ENCODE measurements around the gene HIP1R. TPM values are rescaled to one million over a fixed set of nuclear protein-coding genes. Genes with fewer than 3 reads are reported as not detected.
A peak's percentile ranks its signal among the peaks of the same experiment; 100 is the strongest.

HIP1R gene
- total and polyA plus RNA-seq, 2 experiments from 2014 or later: 8.0 to 22.1 TPM

GRCh38 chr12:122870867-122871664 is 35.8 kb downstream of the HIP1R start:
- Histone ChIP-seq H3F3A (replicated peaks; ENCODE audit: low read depth) (no peaks in the 10 kb centered on the region; the same call in 1 of the 2 replicates), H2AFZ (no peak overlapping the region), H4K20me1 (replicated peaks; ENCODE audit: insufficient read depth) (peaks cover 69% of the 10 kb centered on the region), H3K27ac (ENCODE audit: low read depth) (no peak overlapping the region), H3K79me2 (replicated peaks; ENCODE audit: insufficient read depth) (peaks cover 9% of the 10 kb centered on the region), H3K9me2 (ENCODE audit: insufficient read depth) (no peaks in the 10 kb centered on the region), H3K27me3 (ENCODE audit: insufficient read depth) (peaks cover 81% of the 10 kb centered on the region), H3K36me3 (ENCODE audit: insufficient read depth) (no peaks in the 10 kb centered on the region), H3K4me3 (0 out of 2 replicates have a peak overlapping the region, but pooled peaks have one; percentile 2), H3K4me1 (ENCODE audit: insufficient read depth) (peaks cover 36% of the 10 kb centered on the region), H3K4me2 (no peak overlapping the region)
- H3K27me3 Mint-ChIP-seq (ENCODE audit: insufficient read depth, low read depth, poor library complexity): peaks cover 98% of the 10 kb centered on the region
- TF ChIP-seq JUNB (IDR thresholded peaks at IDR 0.05; ENCODE audit: unreplicated experiment): no peak
- no peak for TF ChIP-seq REST (IDR thresholded peaks at IDR 0.05; ENCODE audit: unreplicated experiment)
- no peak for TF ChIP-seq STAT1 (IDR thresholded peaks at IDR 0.05; ENCODE audit: unreplicated experiment)
- no peak for TF ChIP-seq ZNF114 (CRISPR knock-in tag; IDR thresholded peaks at IDR 0.05)
- no peak for TF ChIP-seq CTCF (conservative IDR thresholded peaks at IDR 0.05; ENCODE audit: low read depth in 2 of 2)
- TF ChIP-seq, protein P1, sequence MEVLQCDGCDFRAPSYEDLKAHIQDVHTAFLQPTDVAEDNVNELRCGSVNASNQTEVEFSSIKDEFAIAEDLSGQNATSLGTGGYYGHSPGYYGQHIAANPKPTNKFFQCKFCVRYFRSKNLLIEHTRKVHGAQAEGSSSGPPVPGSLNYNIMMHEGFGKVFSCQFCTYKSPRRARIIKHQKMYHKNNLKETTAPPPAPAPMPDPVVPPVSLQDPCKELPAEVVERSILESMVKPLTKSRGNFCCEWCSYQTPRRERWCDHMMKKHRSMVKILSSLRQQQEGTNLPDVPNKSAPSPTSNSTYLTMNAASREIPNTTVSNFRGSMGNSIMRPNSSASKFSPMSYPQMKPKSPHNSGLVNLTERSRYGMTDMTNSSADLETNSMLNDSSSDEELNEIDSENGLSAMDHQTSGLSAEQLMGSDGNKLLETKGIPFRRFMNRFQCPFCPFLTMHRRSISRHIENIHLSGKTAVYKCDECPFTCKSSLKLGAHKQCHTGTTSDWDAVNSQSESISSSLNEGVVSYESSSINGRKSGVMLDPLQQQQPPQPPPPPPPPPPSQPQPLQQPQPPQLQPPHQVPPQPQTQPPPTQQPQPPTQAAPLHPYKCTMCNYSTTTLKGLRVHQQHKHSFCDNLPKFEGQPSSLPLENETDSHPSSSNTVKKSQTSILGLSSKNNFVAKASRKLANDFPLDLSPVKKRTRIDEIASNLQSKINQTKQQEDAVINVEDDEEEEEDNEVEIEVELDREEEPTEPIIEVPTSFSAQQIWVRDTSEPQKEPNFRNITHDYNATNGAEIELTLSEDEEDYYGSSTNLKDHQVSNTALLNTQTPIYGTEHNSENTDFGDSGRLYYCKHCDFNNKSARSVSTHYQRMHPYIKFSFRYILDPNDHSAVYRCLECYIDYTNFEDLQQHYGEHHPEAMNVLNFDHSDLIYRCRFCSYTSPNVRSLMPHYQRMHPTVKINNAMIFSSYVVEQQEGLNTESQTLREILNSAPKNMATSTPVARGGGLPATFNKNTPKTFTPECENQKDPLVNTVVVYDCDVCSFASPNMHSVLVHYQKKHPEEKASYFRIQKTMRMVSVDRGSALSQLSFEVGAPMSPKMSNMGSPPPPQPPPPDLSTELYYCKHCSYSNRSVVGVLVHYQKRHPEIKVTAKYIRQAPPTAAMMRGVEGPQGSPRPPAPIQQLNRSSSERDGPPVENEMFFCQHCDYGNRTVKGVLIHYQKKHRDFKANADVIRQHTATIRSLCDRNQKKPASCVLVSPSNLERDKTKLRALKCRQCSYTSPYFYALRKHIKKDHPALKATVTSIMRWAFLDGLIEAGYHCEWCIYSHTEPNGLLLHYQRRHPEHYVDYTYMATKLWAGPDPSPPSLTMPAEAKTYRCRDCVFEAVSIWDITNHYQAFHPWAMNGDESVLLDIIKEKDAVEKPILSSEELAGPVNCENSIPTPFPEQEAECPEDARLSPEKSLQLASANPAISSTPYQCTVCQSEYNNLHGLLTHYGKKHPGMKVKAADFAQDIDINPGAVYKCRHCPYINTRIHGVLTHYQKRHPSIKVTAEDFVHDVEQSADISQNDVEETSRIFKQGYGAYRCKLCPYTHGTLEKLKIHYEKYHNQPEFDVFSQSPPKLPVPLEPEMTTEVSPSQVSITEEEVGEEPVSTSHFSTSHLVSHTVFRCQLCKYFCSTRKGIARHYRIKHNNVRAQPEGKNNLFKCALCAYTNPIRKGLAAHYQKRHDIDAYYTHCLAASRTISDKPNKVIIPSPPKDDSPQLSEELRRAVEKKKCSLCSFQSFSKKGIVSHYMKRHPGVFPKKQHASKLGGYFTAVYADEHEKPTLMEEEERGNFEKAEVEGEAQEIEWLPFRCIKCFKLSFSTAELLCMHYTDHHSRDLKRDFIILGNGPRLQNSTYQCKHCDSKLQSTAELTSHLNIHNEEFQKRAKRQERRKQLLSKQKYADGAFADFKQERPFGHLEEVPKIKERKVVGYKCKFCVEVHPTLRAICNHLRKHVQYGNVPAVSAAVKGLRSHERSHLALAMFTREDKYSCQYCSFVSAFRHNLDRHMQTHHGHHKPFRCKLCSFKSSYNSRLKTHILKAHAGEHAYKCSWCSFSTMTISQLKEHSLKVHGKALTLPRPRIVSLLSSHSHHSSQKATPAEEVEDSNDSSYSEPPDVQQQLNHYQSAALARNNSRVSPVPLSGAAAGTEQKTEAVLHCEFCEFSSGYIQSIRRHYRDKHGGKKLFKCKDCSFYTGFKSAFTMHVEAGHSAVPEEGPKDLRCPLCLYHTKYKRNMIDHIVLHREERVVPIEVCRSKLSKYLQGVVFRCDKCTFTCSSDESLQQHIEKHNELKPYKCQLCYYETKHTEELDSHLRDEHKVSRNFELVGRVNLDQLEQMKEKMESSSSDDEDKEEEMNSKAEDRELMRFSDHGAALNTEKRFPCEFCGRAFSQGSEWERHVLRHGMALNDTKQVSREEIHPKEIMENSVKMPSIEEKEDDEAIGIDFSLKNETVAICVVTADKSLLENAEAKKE (CRISPR knock-in tag; IDR thresholded peaks at IDR 0.05): no peak
- TF ChIP-seq POLR2AphosphoS5 (IDR thresholded peaks at IDR 0.05; ENCODE audit: low read depth): no peak
- no peak for TF ChIP-seq ZNF331 (CRISPR knock-in tag; IDR thresholded peaks at IDR 0.05; ENCODE audit: low read depth)
- no peak for TF ChIP-seq EZH2phosphoT487 (IDR thresholded peaks at IDR 0.05; ENCODE audit: unreplicated experiment)
- H3K9me3 Mint-ChIP-seq: no peaks in the 10 kb centered on the region
- ATAC-seq (no peak), DNase-seq (ENCODE audit: low spot score) (no peak)
- H3K27ac Mint-ChIP-seq: no peak overlapping the region
- H3K4me1 Mint-ChIP-seq: peaks cover 36% of the 10 kb centered on the region
- no peak overlapping the region for H3K4me3 Mint-ChIP-seq
- peaks cover 38% of the 10 kb centered on the region for H3K36me3 Mint-ChIP-seq (ENCODE audit: low read depth)

Measured in GM23338 (cell line).